Spinal cord (tissue), 10 donors: ENCODE results near the gene KRTCAP2. TPM values are rescaled to one million over a fixed set of nuclear protein-coding genes. Genes with fewer than 3 reads are reported as not detected.
A peak's percentile ranks its signal among the peaks of the same experiment; 100 is the strongest.

Source experiments
- DNase-seq, 6 donors: peaks; one replicate each; pipeline versions ENCODE4 v3.0.0 to v3.0.0-alpha.2; 2013 to 2015; ENCODE audit warnings: low spot score in 6 of 6, low read depth in 4 of 6
- H3K27ac ChIP-seq: one replicate; pipeline ENCODE4 v1.5.1; 2013; ENCODE audit warnings: low read depth, low read length, control low read depth
- H3K27me3 ChIP-seq: one replicate; pipeline ENCODE4 v1.6.1; 2013; ENCODE audit warnings: low read length; ENCODE audit not compliant: control insufficient read depth, insufficient read depth
- H3K36me3 ChIP-seq: one replicate; pipeline ENCODE4 v1.6.1; 2013; ENCODE audit warnings: low read length; ENCODE audit not compliant: control insufficient read depth, insufficient read depth
- H3K4me1 ChIP-seq: one replicate; pipeline ENCODE4 v1.6.1; 2013; ENCODE audit warnings: low read length; ENCODE audit not compliant: control insufficient read depth, insufficient read depth
- H3K4me3 ChIP-seq: one replicate; pipeline ENCODE4 v1.5.1; 2013; ENCODE audit warnings: low read depth, low read length, control low read depth
- H3K9me3 ChIP-seq: one replicate; pipeline ENCODE4 v1.6.1; 2013; ENCODE audit warnings: low read length; ENCODE audit not compliant: control insufficient read depth, insufficient read depth
- WGBS: methylation state at CpG from one replicate; pipeline ENCODE4 v1.1.5; 2013; ENCODE audit warnings: missing lambda C conversion rate; ENCODE audit not compliant: insufficient coverage; 5-methylcytosine and 5-hydroxymethylcytosine counted together
- polyA plus RNA-seq, 2 donors: library from polyadenylated mRNA; unstranded; fragments of 120-200 nt; gene quantifications; one replicate each; pipeline ENCODE4 v1.2.1, GENCODE V29; 2013; ENCODE audit not compliant: insufficient read length in 2 of 2
- total RNA-seq, 2 donors: library from RNA; depleted of rRNA in 1 of 2; stranded (reverse); fragments of 120-200 nt in 1 of 2; fragments of >200 nt in 1 of 2; gene quantifications; one replicate each; pipeline versions ENCODE4 v1.2.3 to v1.2.4, GENCODE V29; 2013 to 2014
- donor health status: healthy.

KRTCAP2 gene
- total and polyA plus RNA-seq, 4 donors: 81.9 to 140 (median 131) TPM

- peak in 2 of 6 donors; percentile 32 to 52 for DNase-seq
- peak overlapping the region; percentile 42 for H3K27ac ChIP-seq
- peaks cover 24% of the 10 kb centered on the region for H3K36me3 ChIP-seq
- no peaks in the 10 kb centered on the region for H3K9me3 ChIP-seq
- H3K4me3 ChIP-seq: peak overlapping the region; percentile 95
- WGBS: 34% methylated on average over 6 of the region's 6 CpGs
- H3K27me3 ChIP-seq: no peaks in the 10 kb centered on the region
- peaks cover 47% of the 10 kb centered on the region for H3K4me1 ChIP-seq
Observed at GRCh38 chr1:155136748-155137147, 36.4 kb downstream of the KRTCAP2 start.

DNA sequence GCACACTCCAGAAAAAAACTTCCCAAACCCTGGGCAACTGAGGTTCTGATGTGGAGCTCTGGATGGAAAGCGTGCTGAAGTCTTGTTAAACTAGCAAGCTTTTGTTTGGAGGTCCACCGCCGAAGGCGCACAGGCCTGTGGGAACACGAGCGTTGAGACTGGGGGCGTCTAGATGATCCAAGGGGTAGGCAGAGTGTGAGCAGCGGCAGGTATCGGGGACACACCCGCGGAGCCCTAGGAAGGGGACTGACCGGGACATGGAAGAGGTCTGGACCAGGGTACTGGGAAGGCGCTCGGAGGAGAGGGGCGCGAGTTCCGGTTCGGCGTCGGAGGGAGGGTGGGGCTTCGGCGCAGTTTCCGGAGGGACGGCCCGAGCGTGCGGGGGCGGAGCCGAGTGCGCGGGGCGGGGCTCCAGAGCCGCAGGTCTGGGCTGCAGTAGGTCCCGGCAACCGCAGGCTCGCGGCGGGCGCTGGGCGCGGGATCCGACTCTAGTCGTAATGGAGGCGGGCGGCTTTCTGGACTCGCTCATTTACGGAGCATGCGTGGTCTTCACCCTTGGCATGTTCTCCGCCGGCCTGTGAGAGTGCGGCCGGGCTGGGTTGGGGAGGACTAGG lies 37.6 kb downstream of the KRTCAP2 start, which contains the start of gene SLC50A1:
Gene SLC50A1 (plus strand): TSS at position 438 of the 614 bp plus-strand sequence. CDS start 60 bp downstream, at position 498.
- Histone ChIP-seq H3K4me3 (peak within 1 kb of the TSS; percentile 95), H3K4me1 (peaks cover 42% of the 10 kb centered on the region), H3K36me3 (peaks cover 27% of the 10 kb centered on the region), H3K27ac (peak within 1 kb of the TSS; percentile 100), H3K27me3 (no peaks in the 10 kb centered on the region), H3K9me3 (no peaks in the 10 kb centered on the region)
- under 1% methylated on average over 52 of the region's 52 CpGs for WGBS
- peak; percentile 82 to 98 (median 87) for DNase-seq

- peak in 1 of 6 donors; percentile 79 for DNase-seq
- 10% methylated on average over 12 of the region's 18 CpGs for WGBS
- H3K4me1 ChIP-seq: peaks cover 42% of the 10 kb centered on the region
- no peaks in the 10 kb centered on the region for H3K9me3 ChIP-seq
- peaks cover 3% of the 10 kb centered on the region for H3K27me3 ChIP-seq
- peak overlapping the region; percentile 95 for H3K4me3 ChIP-seq
- H3K36me3 ChIP-seq: peaks cover 23% of the 10 kb centered on the region
- H3K27ac ChIP-seq: peak overlapping the region; percentile 100
Observed at GRCh38 chr1:155134880-155135414, 38.2 kb downstream of the KRTCAP2 start.

- no peak for DNase-seq
- H3K9me3 ChIP-seq: no peaks in the 10 kb centered on the region
- no peak overlapping the region for H3K4me3 ChIP-seq
- peaks cover 42% of the 10 kb centered on the region for H3K4me1 ChIP-seq
- H3K27me3 ChIP-seq: peaks cover 9% of the 10 kb centered on the region
- WGBS: 64% methylated on average over 1 of the region's 1 CpG
- H3K27ac ChIP-seq: peak overlapping the region; percentile 100
- H3K36me3 ChIP-seq: peaks cover 21% of the 10 kb centered on the region
Observed at GRCh38 chr1:155134322-155134721, 38.8 kb downstream of the KRTCAP2 start.

- peaks cover 14% of the 10 kb centered on the region for H3K27me3 ChIP-seq
- no peak overlapping the region for H3K4me3 ChIP-seq
- 88% methylated on average over 6 of the region's 7 CpGs for WGBS
- H3K36me3 ChIP-seq: peaks cover 19% of the 10 kb centered on the region
- H3K27ac ChIP-seq: no peak overlapping the region
- H3K4me1 ChIP-seq: peaks cover 42% of the 10 kb centered on the region
- no peak for DNase-seq
- no peaks in the 10 kb centered on the region for H3K9me3 ChIP-seq
Observed at GRCh38 chr1:155133799-155134281, 39.3 kb downstream of the KRTCAP2 start.

GRCh38 chr1:155131856-155132255 lies 41.2 kb downstream of the KRTCAP2 start:
- Histone ChIP-seq H3K27me3 (peaks cover 32% of the 10 kb centered on the region), H3K9me3 (no peaks in the 10 kb centered on the region), H3K36me3 (peaks cover 7% of the 10 kb centered on the region), H3K4me1 (peaks cover 51% of the 10 kb centered on the region), H3K4me3 (no peak overlapping the region), H3K27ac (no peak overlapping the region)
- 70% methylated on average over 1 of the region's 2 CpGs for WGBS
- DNase-seq: no peak

DNA sequence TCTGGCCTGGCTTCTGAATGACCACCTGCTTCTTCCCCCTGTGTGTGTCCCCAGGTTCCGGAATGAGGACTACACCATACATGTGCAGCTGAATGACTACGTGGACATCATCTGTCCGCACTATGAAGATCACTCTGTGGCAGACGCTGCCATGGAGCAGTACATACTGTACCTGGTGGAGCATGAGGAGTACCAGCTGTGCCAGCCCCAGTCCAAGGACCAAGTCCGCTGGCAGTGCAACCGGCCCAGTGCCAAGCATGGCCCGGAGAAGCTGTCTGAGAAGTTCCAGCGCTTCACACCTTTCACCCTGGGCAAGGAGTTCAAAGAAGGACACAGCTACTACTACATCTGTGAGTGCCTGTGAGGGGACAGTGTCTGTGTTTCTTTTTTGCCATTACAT lies 41.8 kb downstream of the KRTCAP2 start:
- 91% methylated on average over 7 of the region's 8 CpGs for WGBS
- Histone ChIP-seq H3K4me3 (no peak overlapping the region), H3K4me1 (peaks cover 53% of the 10 kb centered on the region), H3K27ac (no peak overlapping the region), H3K9me3 (no peaks in the 10 kb centered on the region), H3K27me3 (peaks cover 38% of the 10 kb centered on the region), H3K36me3 (peaks cover 7% of the 10 kb centered on the region)
- DNase-seq: no peak

DNA sequence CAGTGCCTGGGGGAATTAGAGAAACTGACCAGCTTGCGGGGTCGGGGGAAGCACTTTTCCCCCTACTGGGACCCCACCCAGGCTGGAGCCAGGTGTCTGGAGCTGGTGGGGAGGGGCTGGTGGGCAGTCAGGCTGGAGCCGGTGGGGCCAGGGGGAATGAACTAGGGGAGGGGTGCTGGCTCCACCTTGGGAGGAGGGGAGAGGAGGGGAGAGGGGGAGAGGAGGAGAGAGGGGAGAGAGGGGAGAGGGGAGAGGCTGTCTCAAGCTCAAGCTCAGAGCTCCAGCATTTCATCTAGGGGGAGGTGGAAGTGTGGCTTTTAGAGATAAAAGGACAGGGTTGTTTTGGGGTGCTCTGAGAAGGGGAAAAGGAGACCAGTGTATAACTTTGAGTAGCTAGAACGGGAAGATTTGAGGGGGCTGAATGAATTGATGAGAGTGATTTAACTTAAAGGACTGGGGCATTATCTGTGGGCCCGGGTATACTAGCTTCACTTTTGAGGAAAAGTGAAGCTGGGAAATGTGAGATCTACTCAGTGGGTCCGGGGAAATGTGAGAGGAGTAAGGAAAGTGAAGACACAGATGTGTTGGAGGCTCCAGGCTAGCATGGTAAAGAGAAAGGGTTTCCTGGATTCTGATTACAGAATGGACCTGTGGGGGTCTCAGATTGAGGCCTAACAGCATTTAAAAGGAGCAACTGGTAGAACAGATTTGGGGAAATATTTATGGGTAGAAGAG lies 42.7 kb downstream of the KRTCAP2 start:
- Histone ChIP-seq H3K27me3 (peaks cover 46% of the 10 kb centered on the region), H3K36me3 (peaks cover 7% of the 10 kb centered on the region), H3K27ac (peak overlapping the region; percentile 47), H3K9me3 (no peaks in the 10 kb centered on the region), H3K4me3 (peak overlapping the region; percentile 58), H3K4me1 (peaks cover 62% of the 10 kb centered on the region)
- no peak for DNase-seq
- 20% methylated on average over 3 of the region's 6 CpGs for WGBS

- Histone ChIP-seq H3K9me3 (no peaks in the 10 kb centered on the region), H3K27ac (peak overlapping the region; percentile 47), H3K27me3 (peaks cover 58% of the 10 kb centered on the region), H3K4me1 (peaks cover 59% of the 10 kb centered on the region), H3K4me3 (peak overlapping the region; percentile 58), H3K36me3 (peaks cover 6% of the 10 kb centered on the region)
- no peak for DNase-seq
- WGBS: 3% methylated on average over 4 of the region's 14 CpGs
Observed at GRCh38 chr1:155128755-155129473, 44.2 kb downstream of the KRTCAP2 start.
